ENCODE results near the gene ARID2.

ARID2 gene

DNA sequence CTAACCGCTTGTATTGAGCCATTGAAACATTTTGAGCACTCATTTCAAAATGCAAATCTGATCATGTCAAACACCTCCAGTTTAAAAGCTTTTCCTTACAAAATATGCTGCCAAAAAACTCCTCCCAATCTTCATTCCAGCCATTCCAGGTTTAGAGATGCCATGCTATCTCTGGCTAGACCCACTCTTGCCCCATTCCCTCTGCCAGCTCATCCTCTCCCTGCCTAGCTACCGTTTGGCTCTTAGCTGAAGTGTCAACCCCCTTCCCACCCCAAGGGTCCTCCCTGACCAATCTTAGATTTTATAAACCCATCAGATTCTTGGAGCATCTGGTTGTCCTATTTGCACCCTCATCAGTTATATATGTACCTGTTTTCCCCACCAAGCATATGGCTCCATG is 185.9 kb downstream of the ARID2 start:
- no peak for DNase-seq (ENCODE audit: low read depth in 1 of 2, low spot score in 1 of 2)

GRCh38 chr12:45918818-45919217 is 189.3 kb downstream of the ARID2 start:
- DNase-seq (ENCODE audit: low read depth in 1 of 2, low spot score in 1 of 2), result no peak

DNA sequence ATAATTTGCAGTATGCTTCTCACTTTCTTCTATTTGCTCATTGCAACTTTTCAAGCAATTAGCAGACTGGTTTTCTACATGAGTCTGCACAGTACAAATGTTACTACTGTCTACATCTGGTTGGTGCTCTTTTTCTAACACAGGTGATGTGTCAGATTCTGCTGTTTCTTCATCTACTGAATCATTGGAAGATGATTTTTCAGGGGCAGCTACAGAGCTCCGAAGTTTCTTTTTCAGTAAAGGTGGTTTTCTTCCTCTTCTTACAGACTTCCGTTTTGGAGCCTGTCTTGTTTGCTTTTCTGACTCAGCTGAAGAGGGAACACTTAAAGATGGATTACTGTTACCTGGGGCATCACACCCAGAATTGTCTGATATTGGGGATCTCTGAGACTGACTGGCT is 198.8 kb downstream of the ARID2 start:
- no peak for DNase-seq (ENCODE audit: low read depth in 1 of 2, low spot score in 1 of 2)

- no peak for DNase-seq (ENCODE audit: low read depth in 1 of 2, low spot score in 1 of 2)
Measured at GRCh38 chr12:45930369-45930768, 200.9 kb downstream of the ARID2 start.

DNA sequence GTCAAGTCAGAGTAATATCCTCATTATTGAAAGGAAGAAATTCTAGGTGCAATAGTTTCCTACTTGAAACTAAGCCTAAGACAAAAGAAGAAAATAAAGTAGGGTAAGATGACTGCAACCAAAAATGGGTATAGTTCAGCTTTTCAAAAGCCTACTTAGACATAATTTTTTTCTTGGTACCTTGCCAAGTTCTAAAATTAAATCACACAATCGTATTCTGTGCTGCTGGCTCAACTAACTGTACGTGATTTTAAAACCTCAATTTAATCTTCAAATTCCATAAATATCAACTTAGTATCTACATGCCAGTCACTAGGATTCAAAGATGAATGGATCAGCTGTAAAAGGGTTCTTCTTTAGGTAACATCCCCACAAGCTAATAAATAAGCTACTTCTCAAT is 204.0 kb downstream of the ARID2 start:
- no peak for DNase-seq (ENCODE audit: low read depth in 1 of 2, low spot score in 1 of 2)

DNA sequence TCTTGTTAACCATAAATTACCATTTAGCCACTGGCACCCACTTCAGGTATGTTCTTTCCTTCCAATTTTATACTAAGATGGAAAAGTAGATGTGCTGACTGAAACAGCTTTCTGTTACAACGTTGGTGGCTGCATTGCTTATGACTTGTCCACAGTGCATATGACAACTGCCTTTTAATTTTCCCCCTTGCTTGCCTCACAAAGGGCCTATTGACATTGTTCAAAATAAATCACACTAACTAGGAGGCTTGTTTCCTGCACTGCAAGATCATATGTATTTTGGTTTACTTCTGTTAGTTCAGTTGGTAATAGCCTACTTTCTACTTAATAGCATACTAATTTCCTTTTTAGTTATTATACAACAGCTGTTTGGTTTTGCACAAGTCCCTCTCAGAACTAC is 205.4 kb downstream of the ARID2 start:
- DNase-seq (ENCODE audit: low read depth in 1 of 2, low spot score in 1 of 2), result no peak

GRCh38 chr12:45938566-45938965 is 209.1 kb downstream of the ARID2 start:
- DNase-seq (ENCODE audit: low read depth in 1 of 2, low spot score in 1 of 2), result no peak

- no peak for DNase-seq (ENCODE audit: low read depth in 1 of 2, low spot score in 1 of 2)
Measured at GRCh38 chr12:45939759-45940158, 210.3 kb downstream of the ARID2 start.

- no peak for DNase-seq (ENCODE audit: low read depth in 1 of 2, low spot score in 1 of 2)
Measured at GRCh38 chr12:45944771-45945170, 215.3 kb downstream of the ARID2 start.

- DNase-seq (ENCODE audit: low read depth in 1 of 2, low spot score in 1 of 2), result no peak
Measured at GRCh38 chr12:45946435-45946834, 216.9 kb downstream of the ARID2 start.

DNA sequence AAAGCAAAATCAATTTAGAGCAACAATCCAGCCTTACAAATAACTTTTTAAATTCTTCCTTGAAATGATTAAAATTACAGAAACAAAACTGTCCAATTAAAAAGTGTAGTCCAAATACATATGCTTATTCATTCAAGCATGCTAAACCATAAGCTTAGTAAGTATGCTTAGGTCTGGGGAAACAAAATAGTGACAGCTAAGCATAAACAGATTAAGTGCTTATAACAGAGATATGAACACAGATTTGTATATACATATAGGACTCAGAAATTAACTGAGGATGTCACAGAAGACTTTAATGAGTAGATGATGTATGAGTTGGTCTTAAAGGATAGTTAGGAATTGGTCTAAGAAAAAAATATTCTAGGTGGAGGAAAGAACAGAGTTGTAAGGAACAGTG is 219.0 kb downstream of the ARID2 start:
- DNase-seq (ENCODE audit: low read depth in 1 of 2, low spot score in 1 of 2), result no peak

All from stimulated activated CD4-positive, alpha-beta T cell treated with anti-CD3 and anti-CD28 coated beads, Interleukin-15, amount 100 ng/mL, for 1 hour (primary cell).